Lung (tissue), 12 donors: ENCODE data around the gene ZC3H13. TPM values are rescaled to one million over a fixed set of nuclear protein-coding genes. Genes with fewer than 3 reads are reported as not detected.

Experiments
- ATAC-seq: fragments of 200-7000 bp; cut with Tn5 transposase; one replicate; pipeline ENCODE4 v1.9.1; 2020; ENCODE audit warnings: moderate number of reproducible peaks; ENCODE audit not compliant: insufficient read depth, low FRiP score
- DNase-seq, 3 donors: peaks; one replicate each; pipeline ENCODE4 v3.0.0-alpha.2; 2013 to 2017
- H3K27ac ChIP-seq, 2 donors: one replicate each; pipeline ENCODE4 v1.5.1; 2013; ENCODE audit warnings: mild to moderate bottlenecking in 2 of 2, moderate library complexity in 2 of 2, control low read depth in 1 of 2, inconsistent platforms in 1 of 2, low read depth in 1 of 2, low read length in 1 of 2
- H3K27me3 ChIP-seq, 3 donors: one replicate each; pipeline ENCODE4 v1.5.1; 2013; ENCODE audit warnings: low read length in 2 of 3; ENCODE audit not compliant: control insufficient read depth in 3 of 3, insufficient read depth in 3 of 3
- H3K36me3 ChIP-seq, 4 donors: one replicate each; pipeline ENCODE4 v1.5.1; 2013; ENCODE audit warnings: low read length in 4 of 4, mild to moderate bottlenecking in 1 of 4, moderate library complexity in 1 of 4; ENCODE audit not compliant: control insufficient read depth in 4 of 4, insufficient read depth in 4 of 4
- H3K4me1 ChIP-seq, 5 donors: one replicate each; pipeline ENCODE4 v1.5.1; 2013; ENCODE audit warnings: low read length in 5 of 5, mild to moderate bottlenecking in 2 of 5, moderate library complexity in 1 of 5; ENCODE audit not compliant: control insufficient read depth in 5 of 5, insufficient read depth in 5 of 5
- H3K4me3 ChIP-seq: one replicate; pipeline ENCODE4 v1.5.1; 2013; ENCODE audit warnings: mild to moderate bottlenecking, control low read depth, moderate library complexity
- H3K9ac ChIP-seq, 2 donors: one replicate each; pipeline ENCODE4 v1.5.1; 2013; ENCODE audit warnings: low read length in 2 of 2, control low read depth in 1 of 2; ENCODE audit not compliant: insufficient read depth in 1 of 2
- H3K9me3 ChIP-seq, 4 donors: one replicate each; pipeline ENCODE4 v1.5.1; 2013; ENCODE audit warnings: low read length in 3 of 4, mild to moderate bottlenecking in 1 of 4, moderate library complexity in 1 of 4; ENCODE audit not compliant: control insufficient read depth in 4 of 4, insufficient read depth in 3 of 4
- CTCF ChIP-seq: IDR thresholded peaks from 2 replicates; pipeline ENCODE4 v1.5.1; 2012; ENCODE audit warnings: mild to moderate bottlenecking; ENCODE audit errors: control extremely low read depth, extremely low read depth
- WGBS, 2 donors: extraction: QIAGEN DNeasy Blood & Tissue Kit; methylation state at CpG; one replicate each; pipeline ENCODE4 v1.1.7; 2013; 5-methylcytosine and 5-hydroxymethylcytosine counted together
- polyA plus RNA-seq, 2 donors: library from polyadenylated mRNA; stranded (reverse); fragments of 200-250 nt; gene quantifications; one replicate each; pipeline ENCODE4 v1.2.1, GENCODE V29; 2013
- total RNA-seq, 2 donors: library from RNA; depleted of rRNA in 1 of 2; stranded (reverse); fragments of >200 nt in 1 of 2; gene quantifications; one replicate each; pipeline ENCODE4 v1.2.1, GENCODE V29; 2014 to 2021
- donor health status: control.
- donor health status: control.
- donor health status: Bipolar disorder and iron deficiency.
- donor health status: healthy.
- donor health status: DM: yes; HTN: yes; CAD: no.

Gene ZC3H13
- total and polyA plus RNA-seq, 4 donors: 12.6 to 54.3 (median 27.3) TPM

GRCh38 chr13:45975337-45975736, 77.2 kb downstream of the ZC3H13 start:
- Histone ChIP-seq H3K27me3 (no peaks in the 10 kb centered on the region), H3K36me3 (peaks cover 8 to 35% (median 14%) of the 10 kb centered on the region in 4 donors), H3K9ac (no peak overlapping the region), H3K4me3 (no peak overlapping the region), H3K27ac (no peak overlapping the region), H3K9me3 (no peaks in the 10 kb centered on the region), H3K4me1 (no peaks in the 10 kb centered on the region)
- 98% methylated on average over 29 of the region's 29 CpGs for WGBS, 2 donors
- DNase-seq: no peak
- no peak for ATAC-seq
- no peak for TF ChIP-seq CTCF

- ATAC-seq (no peak), DNase-seq (no peak)
- Histone ChIP-seq H3K4me1 (no peaks in the 10 kb centered on the region), H3K9me3 (no peaks in the 10 kb centered on the region), H3K36me3 (peaks cover 13 to 36% (median 16%) of the 10 kb centered on the region in 4 donors), H3K27ac (no peak overlapping the region), H3K9ac (no peak overlapping the region), H3K4me3 (no peak overlapping the region), H3K27me3 (no peaks in the 10 kb centered on the region)
- 94 to 95% methylated on average over 2 of the region's 2 CpGs for WGBS, 2 donors
- TF ChIP-seq CTCF: no peak
Observed at GRCh38 chr13:45974500-45974899, 78.0 kb downstream of the ZC3H13 start.

GRCh38 chr13:45967589-45967988, 85.0 kb downstream of the ZC3H13 start:
- TF ChIP-seq CTCF: no peak
- no peak for ATAC-seq
- Histone ChIP-seq H3K36me3 (peaks cover 24 to 39% (median 34%) of the 10 kb centered on the region in 4 donors), H3K27me3 (no peaks in the 10 kb centered on the region), H3K9ac (no peak overlapping the region), H3K9me3 (no peaks in the 10 kb centered on the region), H3K4me1 (no peaks in the 10 kb centered on the region), H3K4me3 (no peak overlapping the region), H3K27ac (no peak overlapping the region)
- WGBS, 2 donors: 97% methylated on average over 16 of the region's 16 CpGs
- no peak for DNase-seq

GRCh38 chr13:45966715-45967114, 85.8 kb downstream of the ZC3H13 start:
- H3K9me3 ChIP-seq: no peaks in the 10 kb centered on the region
- ATAC-seq (no peak), DNase-seq (no peak)
- WGBS, 2 donors: 93 to 96% methylated on average over 3 of the region's 3 CpGs
- H3K4me1 ChIP-seq: no peaks in the 10 kb centered on the region
- TF ChIP-seq CTCF: no peak
- no peak overlapping the region for H3K27ac ChIP-seq
- H3K27me3 ChIP-seq: no peaks in the 10 kb centered on the region
- H3K36me3 ChIP-seq: peaks cover 22 to 37% (median 32%) of the 10 kb centered on the region in 4 donors
- no peak overlapping the region for H3K4me3 ChIP-seq
- no peak overlapping the region for H3K9ac ChIP-seq
